Measurements from ENCODE around the gene GRM4.

Gene GRM4

GRCh38 chr6:33991610-33992009 is 154.3 kb downstream of the GRM4 start:
- no peak for TF ChIP-seq CTCF (IDR thresholded peaks at IDR 0.05)
- Histone ChIP-seq H3K4me3 (no peak overlapping the region), H3K36me3 (no peaks in the 10 kb centered on the region), H3K27ac (no peak overlapping the region), H3K4me1 (peaks cover 0 to 5% (median 0%) of the 10 kb centered on the region in 4 donors), H3K9me3 (no peaks in the 10 kb centered on the region), H3K27me3 (peaks cover 0 to 61% of the 10 kb centered on the region in 2 donors)
- intact Hi-C loops (cut with DNase I; ENCODE audit: low total_unique reads), result no loop called here
- no peak for DNase-seq

- Histone ChIP-seq H3K36me3 (no peaks in the 10 kb centered on the region), H3K4me3 (no peak overlapping the region), H3K4me1 (peaks cover 0 to 4% (median 0%) of the 10 kb centered on the region in 4 donors), H3K27ac (no peak overlapping the region), H3K9me3 (no peaks in the 10 kb centered on the region), H3K27me3 (peaks cover 0 to 63% of the 10 kb centered on the region in 2 donors)
- no peak for TF ChIP-seq CTCF (IDR thresholded peaks at IDR 0.05)
- peak in 1 of 2 donors; percentile 42 for DNase-seq
- intact Hi-C loops (cut with DNase I; ENCODE audit: low total_unique reads), result no loop called here
These were observed 155.8 kb downstream of the GRM4 start for GRCh38 chr6:33990061-33990541.

- Histone ChIP-seq H3K36me3 (no peaks in the 10 kb centered on the region), H3K4me3 (no peak overlapping the region), H3K4me1 (no peaks in the 10 kb centered on the region), H3K27ac (no peak overlapping the region), H3K27me3 (peaks cover 0 to 63% of the 10 kb centered on the region in 2 donors), H3K9me3 (no peaks in the 10 kb centered on the region)
- TF ChIP-seq CTCF (IDR thresholded peaks at IDR 0.05), result no peak
- intact Hi-C loops (cut with DNase I; ENCODE audit: low total_unique reads), result no loop called here
- DNase-seq, result peak in 1 of 2 donors; percentile 45
These were observed 156.7 kb downstream of the GRM4 start for GRCh38 chr6:33989016-33989854.

GRCh38 chr6:33988121-33989015 is 157.5 kb downstream of the GRM4 start:
- no peak overlapping the region for H3K4me3 ChIP-seq
- intact Hi-C loops (cut with DNase I; ENCODE audit: low total_unique reads), result no loop called here
- H3K9me3 ChIP-seq, result no peaks in the 10 kb centered on the region
- no peaks in the 10 kb centered on the region for H3K36me3 ChIP-seq
- no peak overlapping the region for H3K27ac ChIP-seq
- DNase-seq, result peak in 1 of 2 donors; percentile 51
- peaks cover 0 to 63% of the 10 kb centered on the region in 2 donors for H3K27me3 ChIP-seq
- TF ChIP-seq CTCF (IDR thresholded peaks at IDR 0.05), result no peak
- H3K4me1 ChIP-seq, result no peaks in the 10 kb centered on the region

- Histone ChIP-seq H3K36me3 (no peaks in the 10 kb centered on the region), H3K9me3 (no peaks in the 10 kb centered on the region), H3K27me3 (peaks cover 0 to 57% of the 10 kb centered on the region in 2 donors), H3K4me3 (no peak overlapping the region), H3K27ac (no peak overlapping the region), H3K4me1 (no peaks in the 10 kb centered on the region)
- TF ChIP-seq CTCF (IDR thresholded peaks at IDR 0.05), result no peak
- DNase-seq, result peak in 1 of 2 donors; percentile 9
- intact Hi-C loops (cut with DNase I; ENCODE audit: low total_unique reads), result no loop called here
These were observed 158.3 kb downstream of the GRM4 start for GRCh38 chr6:33987531-33988021.
